Mesothelial cell of epicardium (in vitro differentiated cells): ENCODE results near the gene AHI1. TPM values are rescaled to one million over a fixed set of nuclear protein-coding genes. Genes with fewer than 3 reads are reported as not detected.

Experiments
- DNase-seq, 2 experiments: peaks; one replicate each; pipeline ENCODE4 v3.0.0; 2021; ENCODE audit warnings: low spot score in 2 of 2; ENCODE audit not compliant: unreplicated experiment in 2 of 2
- H3K27ac Mint-ChIP-seq: 2 replicates; pipeline ENCODE4 v1.8.0; 2021; ENCODE audit warnings: mixed read lengths
- H3K27me3 Mint-ChIP-seq: 2 replicates; pipeline ENCODE4 v1.8.0; 2021; ENCODE audit warnings: low read depth, mixed read lengths
- H3K36me3 Mint-ChIP-seq: 2 replicates; pipeline ENCODE4 v1.8.0; 2021; ENCODE audit warnings: mixed read lengths
- H3K4me1 Mint-ChIP-seq: 2 replicates; pipeline ENCODE4 v1.8.0; 2021; ENCODE audit warnings: mixed read lengths
- H3K4me3 Mint-ChIP-seq: 2 replicates; pipeline ENCODE4 v1.8.0; 2021; ENCODE audit warnings: mild to moderate bottlenecking, moderate library complexity, mixed read lengths
- H3K9me3 Mint-ChIP-seq: 2 replicates; pipeline ENCODE4 v1.8.0; 2021; ENCODE audit warnings: mixed read lengths
- total RNA-seq: library from RNA; stranded (reverse); gene quantifications from 3 replicates; pipeline ENCODE4 v1.2.1, GENCODE V29; 2021
- TF ChIP-seq, protein P1 (sequence below): fragments of 200-600 bp; sonication (generic); IDR thresholded peaks from one replicate; pipeline ENCODE4 v1.5.0; 2021; ENCODE audit warnings: antibody characterized with exemption; ENCODE audit not compliant: unreplicated experiment

The AHI1 gene
- total RNA-seq, 1 donor from 2014 or later, result 41.6 TPM

DNA sequence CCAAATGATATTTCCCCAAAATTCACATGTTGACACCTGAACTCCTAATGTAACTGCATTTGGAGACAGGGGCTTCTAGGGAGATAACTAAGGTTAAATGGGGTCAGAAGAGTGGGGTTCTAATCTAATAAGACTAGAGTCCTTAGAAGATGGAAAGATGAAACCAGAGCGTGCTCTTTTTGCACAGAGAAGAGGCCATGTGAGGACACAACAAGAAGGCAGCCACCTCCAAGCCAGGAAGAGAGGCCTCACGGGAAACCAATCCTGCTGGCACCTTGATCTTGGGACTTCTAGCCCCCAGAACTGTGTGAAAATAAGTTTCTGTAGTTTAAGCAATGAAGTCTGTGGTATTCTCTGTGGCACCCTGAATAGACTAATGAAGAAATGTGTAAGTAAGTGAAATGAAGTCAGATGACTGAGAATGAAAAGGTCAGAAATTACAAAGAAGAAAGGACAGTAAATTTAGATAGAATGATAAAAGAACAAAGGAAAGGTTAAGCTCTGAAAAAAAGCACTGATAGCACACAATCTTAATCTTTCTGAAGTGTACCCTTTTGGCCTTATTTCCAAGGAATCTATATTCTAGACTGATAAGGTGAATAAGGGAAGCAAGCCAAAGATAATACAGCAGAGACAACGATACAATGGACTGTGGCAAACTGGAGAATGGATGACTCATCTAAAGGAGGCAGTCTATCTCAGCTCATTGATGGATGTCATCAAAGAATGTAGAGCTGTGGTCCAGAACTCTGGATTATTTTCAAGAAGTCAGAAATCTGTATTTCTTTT is 206.1 kb downstream of the AHI1 start:
- Mint-ChIP-seq H3K9me3 (peaks cover 14% of the 10 kb centered on the region), H3K4me3 (no peak overlapping the region)

DNA sequence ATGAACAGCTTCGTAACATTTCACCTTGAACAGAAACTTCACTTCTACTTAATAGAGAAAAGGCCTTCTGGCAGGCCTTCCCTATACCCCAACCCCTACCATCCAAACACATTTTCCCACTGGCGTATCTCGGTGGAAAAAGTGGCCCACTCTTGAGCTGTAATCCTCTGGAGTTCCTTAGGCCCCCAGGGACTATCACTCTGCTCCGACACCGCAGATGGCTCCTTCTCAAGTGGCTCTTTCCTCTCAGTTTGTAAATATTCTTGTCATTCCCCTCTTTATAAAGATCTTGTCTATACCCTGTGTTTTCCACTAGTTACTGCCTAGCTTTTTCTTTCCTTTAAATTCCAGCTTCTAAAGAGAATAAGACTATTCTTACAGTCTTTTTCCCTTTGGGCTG is 207.7 kb downstream of the AHI1 start:
- no peak for DNase-seq
- H3K4me1 Mint-ChIP-seq, result no peaks in the 10 kb centered on the region
- H3K27ac Mint-ChIP-seq, result no peak overlapping the region
- H3K36me3 Mint-ChIP-seq, result peaks cover 24% of the 10 kb centered on the region
- H3K27me3 Mint-ChIP-seq, result no peaks in the 10 kb centered on the region
- no peak overlapping the region for H3K4me3 Mint-ChIP-seq
- peaks cover 3% of the 10 kb centered on the region for H3K9me3 Mint-ChIP-seq
- TF ChIP-seq, protein P1, sequence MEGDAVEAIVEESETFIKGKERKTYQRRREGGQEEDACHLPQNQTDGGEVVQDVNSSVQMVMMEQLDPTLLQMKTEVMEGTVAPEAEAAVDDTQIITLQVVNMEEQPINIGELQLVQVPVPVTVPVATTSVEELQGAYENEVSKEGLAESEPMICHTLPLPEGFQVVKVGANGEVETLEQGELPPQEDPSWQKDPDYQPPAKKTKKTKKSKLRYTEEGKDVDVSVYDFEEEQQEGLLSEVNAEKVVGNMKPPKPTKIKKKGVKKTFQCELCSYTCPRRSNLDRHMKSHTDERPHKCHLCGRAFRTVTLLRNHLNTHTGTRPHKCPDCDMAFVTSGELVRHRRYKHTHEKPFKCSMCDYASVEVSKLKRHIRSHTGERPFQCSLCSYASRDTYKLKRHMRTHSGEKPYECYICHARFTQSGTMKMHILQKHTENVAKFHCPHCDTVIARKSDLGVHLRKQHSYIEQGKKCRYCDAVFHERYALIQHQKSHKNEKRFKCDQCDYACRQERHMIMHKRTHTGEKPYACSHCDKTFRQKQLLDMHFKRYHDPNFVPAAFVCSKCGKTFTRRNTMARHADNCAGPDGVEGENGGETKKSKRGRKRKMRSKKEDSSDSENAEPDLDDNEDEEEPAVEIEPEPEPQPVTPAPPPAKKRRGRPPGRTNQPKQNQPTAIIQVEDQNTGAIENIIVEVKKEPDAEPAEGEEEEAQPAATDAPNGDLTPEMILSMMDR, result no peak

More for the DNA sequence above, 206.1 kb downstream of the AHI1 start:
- no peaks in the 10 kb centered on the region for H3K4me1 Mint-ChIP-seq
- H3K27ac Mint-ChIP-seq, result no peak overlapping the region
- peaks cover 34% of the 10 kb centered on the region for H3K36me3 Mint-ChIP-seq
- DNase-seq, result no peak
- no peaks in the 10 kb centered on the region for H3K27me3 Mint-ChIP-seq
- TF ChIP-seq, protein P1, result no peak

DNA sequence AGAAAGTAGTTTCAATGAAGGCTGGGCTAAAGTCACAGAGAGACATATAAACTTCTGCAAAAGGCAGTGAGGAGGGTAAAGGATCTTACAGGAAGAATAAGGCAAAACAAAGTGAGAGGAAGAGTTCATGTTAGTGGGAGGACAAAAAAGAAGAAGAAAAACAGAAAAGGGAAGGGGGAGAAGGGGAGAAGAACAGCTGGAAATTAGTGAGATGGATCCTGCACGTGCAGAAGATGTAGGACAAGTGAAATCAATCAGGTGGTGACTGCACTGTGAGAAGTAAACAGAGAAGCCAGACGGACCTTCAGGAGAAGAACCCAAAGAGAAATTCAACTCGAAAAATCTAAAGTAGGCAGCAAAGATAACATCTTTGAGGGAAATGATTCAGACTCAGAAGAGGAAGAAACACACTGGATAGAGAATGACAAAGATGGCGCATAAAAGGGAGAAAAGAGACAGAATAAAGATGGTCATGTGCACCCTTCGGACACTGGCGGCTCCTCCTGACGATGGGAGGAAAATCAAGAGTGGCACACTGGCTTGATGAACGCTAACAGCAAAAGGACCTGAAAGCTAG is 210.5 kb downstream of the AHI1 start:
- TF ChIP-seq, protein P1, result no peak
- no peaks in the 10 kb centered on the region for H3K9me3 Mint-ChIP-seq
- no peak overlapping the region for H3K27ac Mint-ChIP-seq
- H3K36me3 Mint-ChIP-seq, result peaks cover 17% of the 10 kb centered on the region
- no peak overlapping the region for H3K4me3 Mint-ChIP-seq
- DNase-seq, result no peak
- H3K4me1 Mint-ChIP-seq, result no peaks in the 10 kb centered on the region
- H3K27me3 Mint-ChIP-seq, result no peaks in the 10 kb centered on the region

DNA sequence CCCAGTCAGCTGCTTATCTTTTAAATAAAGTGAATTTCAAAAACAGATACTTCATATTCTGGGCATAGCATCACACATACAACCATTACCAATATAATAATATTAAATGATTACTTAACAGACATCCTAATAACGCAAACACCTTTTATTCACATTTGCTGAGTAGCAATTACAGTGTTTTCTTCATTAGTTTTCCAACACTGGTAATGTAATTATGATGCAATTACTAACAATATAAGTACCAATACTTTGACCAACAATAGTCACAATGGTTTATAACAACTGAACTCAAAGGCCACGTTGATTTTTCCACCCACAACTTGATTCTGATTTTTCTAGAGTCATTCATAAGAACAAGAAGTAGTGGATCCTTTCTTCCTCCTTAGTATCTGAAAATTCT is 212.4 kb downstream of the AHI1 start:
- Mint-ChIP-seq H3K4me3 (no peak overlapping the region), H3K27me3 (no peaks in the 10 kb centered on the region), H3K9me3 (no peaks in the 10 kb centered on the region), H3K27ac (no peak overlapping the region), H3K36me3 (peaks cover 17% of the 10 kb centered on the region), H3K4me1 (peaks cover 2% of the 10 kb centered on the region)
- TF ChIP-seq, protein P1, result no peak
- DNase-seq, result no peak

DNA sequence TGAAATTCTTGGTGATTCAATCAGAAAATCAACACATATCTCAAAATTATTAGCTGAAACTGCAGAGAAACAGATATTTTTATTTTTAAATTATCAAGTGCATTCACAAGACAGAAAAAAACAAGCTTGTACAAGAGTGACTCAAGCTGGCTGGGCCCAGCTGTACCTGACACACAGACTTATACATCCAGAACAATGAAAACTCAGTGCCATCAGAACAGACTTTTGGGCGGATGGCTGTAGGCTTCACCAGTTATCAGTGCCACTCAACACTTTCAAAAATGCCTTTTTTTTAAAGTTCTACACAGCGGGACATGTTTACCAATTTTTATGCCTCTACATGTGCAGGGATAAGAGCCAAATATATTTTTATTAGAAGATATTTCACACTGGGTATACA is 213.6 kb downstream of the AHI1 start:
- H3K27ac Mint-ChIP-seq, result no peak overlapping the region
- TF ChIP-seq, protein P1, result no peak
- DNase-seq, result no peak
- H3K27me3 Mint-ChIP-seq, result no peaks in the 10 kb centered on the region
- peaks cover 2% of the 10 kb centered on the region for H3K4me1 Mint-ChIP-seq
- H3K4me3 Mint-ChIP-seq, result no peak overlapping the region
- H3K9me3 Mint-ChIP-seq, result no peaks in the 10 kb centered on the region
- H3K36me3 Mint-ChIP-seq, result peaks cover 16% of the 10 kb centered on the region
